WTC11 (cell line): ENCODE data around the gene CFAP100. TPM values are rescaled to one million over a fixed set of nuclear protein-coding genes. Genes with fewer than 3 reads are reported as not detected.

Experiments used
- ATAC-seq: fragments of 200-7000 bp; cut with Tn5 transposase; 2 replicates; pipeline ENCODE4 v1.10.0; 2021; ENCODE audit warnings: mild to moderate bottlenecking, moderate library complexity
- CTCF ChIA-PET: fragments of 300-600 bp; sonication (Branson Sonifier 250); formaldehyde crosslinking; loops from one replicate; lab custom pipeline; 2021; ENCODE audit warnings: antibody characterized with exemption; lab: Charles Lee
- POLR2A ChIA-PET: fragments of 350-600 bp; sonication (Branson Sonifier 250); formaldehyde crosslinking; loops from one replicate; lab custom pipeline; 2021; ENCODE audit warnings: antibody characterized with exemption; lab: Charles Lee
- DNase-seq: peaks from one replicate; pipeline ENCODE4 v3.0.0; 2021; ENCODE audit warnings: low spot score
- H3K27ac Mint-ChIP-seq: 2 replicates; pipeline ENCODE4 v1.8.0; 2021; ENCODE audit warnings: mixed read lengths
- H3K27me3 Mint-ChIP-seq: 2 replicates; pipeline ENCODE4 v1.8.0; 2021; ENCODE audit warnings: low read depth, mild to moderate bottlenecking, moderate library complexity, mixed read lengths
- H3K36me3 Mint-ChIP-seq: 2 replicates; pipeline ENCODE4 v1.8.0; 2021; ENCODE audit warnings: mixed read lengths
- H3K4me1 Mint-ChIP-seq: 2 replicates; pipeline ENCODE4 v1.8.0; 2022; ENCODE audit warnings: mixed read lengths
- H3K4me3 Mint-ChIP-seq: 2 replicates; pipeline ENCODE4 v1.8.0; 2021; ENCODE audit warnings: mild to moderate bottlenecking, moderate library complexity, mixed read lengths
- H3K9me3 Mint-ChIP-seq: 2 replicates; pipeline ENCODE4 v1.8.0; 2021; ENCODE audit warnings: mixed read lengths
- ESRRA ChIP-seq: sonication (generic); formaldehyde crosslinking; IDR thresholded peaks from 2 replicates; pipeline ENCODE4 v1.8.1; 2022; ENCODE audit warnings: mild to moderate bottlenecking, missing genetic modification reagents, borderline replicate concordance
- FOXK1 ChIP-seq: sonication (generic); formaldehyde crosslinking; IDR thresholded peaks from 2 replicates; pipeline ENCODE4 v1.8.0; 2022; ENCODE audit warnings: mild to moderate bottlenecking, moderate library complexity, missing genetic modification reagents
- GABPB1 ChIP-seq: sonication (generic); formaldehyde crosslinking; IDR thresholded peaks from 2 replicates; pipeline ENCODE4 v1.8.1; 2023; ENCODE audit warnings: mild to moderate bottlenecking, missing genetic modification reagents
- GRHL2 ChIP-seq: fragments of 250-450 bp; sonication (Bioruptor Pico); IDR thresholded peaks from 2 replicates; pipeline ENCODE4 v1.8.0; 2022; ENCODE audit warnings: mild to moderate bottlenecking, moderate library complexity; ENCODE audit not compliant: insufficient replicate concordance, severe bottlenecking
- HMGA2 ChIP-seq: fragments of 250-450 bp; sonication (Bioruptor Pico); IDR thresholded peaks from 2 replicates; pipeline ENCODE4 v1.4.0; 2021; ENCODE audit warnings: mild to moderate bottlenecking, moderate library complexity
- MXD4 ChIP-seq: fragments of 250-450 bp; sonication (Bioruptor Pico); IDR thresholded peaks from 2 replicates; pipeline ENCODE4 v1.8.0; 2021; ENCODE audit warnings: mild to moderate bottlenecking, moderate library complexity, borderline replicate concordance
- NR1H2 ChIP-seq: sonication (generic); formaldehyde crosslinking; IDR thresholded peaks from 2 replicates; pipeline ENCODE4 v1.9.0; 2021; ENCODE audit warnings: mild to moderate bottlenecking, moderate library complexity, missing genetic modification reagents
- OVOL2 ChIP-seq: fragments of 250-450 bp; sonication (Bioruptor Pico); IDR thresholded peaks from 2 replicates; pipeline ENCODE4 v1.9.0; 2021; ENCODE audit warnings: mild to moderate bottlenecking, borderline replicate concordance
- SMAD4 ChIP-seq: sonication (generic); formaldehyde crosslinking; IDR thresholded peaks from 2 replicates; pipeline ENCODE4 v1.8.0; 2022; ENCODE audit warnings: mild to moderate bottlenecking, missing genetic modification reagents
- ZBTB21 ChIP-seq: sonication (generic); formaldehyde crosslinking; IDR thresholded peaks from 2 replicates; pipeline ENCODE4 v1.8.1; 2023; ENCODE audit warnings: mild to moderate bottlenecking, missing genetic modification reagents, borderline replicate concordance
- total RNA-seq: library from RNA; stranded (reverse); gene quantifications from 3 replicates; pipeline ENCODE4 v1.2.3, GENCODE V29; 2021
- TF ChIP-seq, protein P1 (sequence below): sonication (generic); formaldehyde crosslinking; IDR thresholded peaks from 2 replicates; pipeline ENCODE4 v1.8.1; 2022; ENCODE audit warnings: low read depth, missing genetic modification reagents, borderline replicate concordance
- TF ChIP-seq, protein P2 (sequence below): sonication (generic); formaldehyde crosslinking; conservative IDR thresholded peaks from 2 replicates; pipeline ENCODE4 v1.8.1; 2023; ENCODE audit warnings: mild to moderate bottlenecking, low read depth, missing genetic modification reagents, moderate library complexity
- TF ChIP-seq, protein P3 (sequence below): sonication (generic); formaldehyde crosslinking; IDR thresholded peaks from 2 replicates; pipeline ENCODE4 v1.8.1; 2023; ENCODE audit warnings: mild to moderate bottlenecking, missing genetic modification reagents
- TF ChIP-seq, protein P4 (sequence below): sonication (generic); formaldehyde crosslinking; IDR thresholded peaks from 2 replicates; pipeline ENCODE4 v1.8.1; 2023; ENCODE audit warnings: mild to moderate bottlenecking, missing genetic modification reagents, moderate library complexity
- TF ChIP-seq, protein P5 (sequence below): sonication (generic); formaldehyde crosslinking; IDR thresholded peaks from 2 replicates; pipeline ENCODE4 v1.8.0; 2022; ENCODE audit warnings: mild to moderate bottlenecking, missing genetic modification reagents
- TF ChIP-seq, protein P6 (sequence below): sonication (generic); formaldehyde crosslinking; IDR thresholded peaks from 2 replicates; pipeline ENCODE4 v1.8.1; 2023; ENCODE audit warnings: mild to moderate bottlenecking, missing genetic modification reagents

CFAP100 gene
- total RNA-seq, 1 experiment from 2014 or later: not detected

DNA sequence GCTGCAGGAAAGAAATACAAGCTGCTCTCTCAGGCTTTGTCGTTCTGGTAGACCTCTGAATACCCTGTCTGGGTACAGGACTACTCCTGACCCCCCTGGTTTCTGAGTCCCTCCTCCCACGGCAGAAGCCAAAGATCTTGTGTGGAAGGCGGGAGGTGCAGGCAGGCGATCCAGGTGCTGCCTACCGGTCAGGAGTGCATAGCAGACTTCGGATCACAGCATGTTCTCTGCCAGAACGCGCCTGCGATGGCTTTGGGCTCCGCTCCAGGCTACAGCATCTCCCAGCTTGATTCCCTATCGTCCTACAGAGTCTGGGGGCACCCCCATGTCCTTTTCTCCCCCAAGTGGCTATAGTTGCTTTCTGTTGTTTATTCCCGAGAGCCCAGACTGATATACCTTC, 2.5 kb upstream of the CFAP100 start:
- POLR2A ChIA-PET: no interaction called here
- Mint-ChIP-seq H3K36me3 (no peaks in the 10 kb centered on the region), H3K9me3 (no peaks in the 10 kb centered on the region), H3K4me3 (no peak overlapping the region), H3K27me3 (peaks cover 58% of the 10 kb centered on the region), H3K27ac (no peak overlapping the region), H3K4me1 (peaks cover 12% of the 10 kb centered on the region)
- TF ChIP-seq, protein P1, sequence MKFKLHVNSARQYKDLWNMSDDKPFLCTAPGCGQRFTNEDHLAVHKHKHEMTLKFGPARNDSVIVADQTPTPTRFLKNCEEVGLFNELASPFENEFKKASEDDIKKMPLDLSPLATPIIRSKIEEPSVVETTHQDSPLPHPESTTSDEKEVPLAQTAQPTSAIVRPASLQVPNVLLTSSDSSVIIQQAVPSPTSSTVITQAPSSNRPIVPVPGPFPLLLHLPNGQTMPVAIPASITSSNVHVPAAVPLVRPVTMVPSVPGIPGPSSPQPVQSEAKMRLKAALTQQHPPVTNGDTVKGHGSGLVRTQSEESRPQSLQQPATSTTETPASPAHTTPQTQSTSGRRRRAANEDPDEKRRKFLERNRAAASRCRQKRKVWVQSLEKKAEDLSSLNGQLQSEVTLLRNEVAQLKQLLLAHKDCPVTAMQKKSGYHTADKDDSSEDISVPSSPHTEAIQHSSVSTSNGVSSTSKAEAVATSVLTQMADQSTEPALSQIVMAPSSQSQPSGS (CRISPR knock-in tag): no peak
- TF ChIP-seq NR1H2 (no peak), MXD4 (CRISPR knock-in tag) (no peak), GRHL2 (CRISPR knock-in tag) (no peak)
- CTCF ChIA-PET: interaction anchor here (0.8 to 1.6 kb wide), 3 partner anchors 50 to 259 kb away, joined by 3 to 6 read pairs (median 4); no protein-coding TSS in a partner anchor
- no peak for DNase-seq
- no peak for ATAC-seq

DNA sequence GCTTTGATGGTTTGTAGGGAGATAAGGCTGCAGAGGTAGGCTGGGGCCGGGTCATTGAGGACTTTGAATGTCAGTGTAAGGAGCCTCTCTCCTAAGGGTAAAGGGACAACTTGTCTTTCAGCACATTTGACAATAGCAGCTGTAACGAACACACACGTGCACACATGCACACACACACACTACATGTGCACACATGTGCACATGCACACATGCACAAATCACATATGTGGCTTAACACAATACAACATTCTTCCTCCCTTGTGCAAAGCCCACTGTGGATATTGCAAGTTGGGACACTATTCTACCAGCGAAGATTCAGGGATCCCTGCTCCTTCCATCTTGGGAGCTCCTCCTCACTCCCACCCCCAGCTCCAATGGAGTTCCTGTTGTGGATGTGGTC, 1.1 kb upstream of the CFAP100 start:
- ChIA-PET POLR2A (no interaction called here), CTCF (interaction anchor here (1.1 to 1.6 kb wide), 3 partner anchors 181 to 260 kb away, joined by 3 to 6 read pairs (median 4); no protein-coding TSS in a partner anchor)
- H3K27ac Mint-ChIP-seq: no peak overlapping the region
- H3K9me3 Mint-ChIP-seq: no peaks in the 10 kb centered on the region
- peaks cover 12% of the 10 kb centered on the region for H3K4me1 Mint-ChIP-seq
- no peak overlapping the region for H3K4me3 Mint-ChIP-seq
- ATAC-seq (no peak), DNase-seq (no peak)
- H3K36me3 Mint-ChIP-seq: no peaks in the 10 kb centered on the region
- peaks cover 58% of the 10 kb centered on the region for H3K27me3 Mint-ChIP-seq
- TF ChIP-seq HMGA2 (CRISPR knock-in tag): no peak
- TF ChIP-seq, protein P2, sequence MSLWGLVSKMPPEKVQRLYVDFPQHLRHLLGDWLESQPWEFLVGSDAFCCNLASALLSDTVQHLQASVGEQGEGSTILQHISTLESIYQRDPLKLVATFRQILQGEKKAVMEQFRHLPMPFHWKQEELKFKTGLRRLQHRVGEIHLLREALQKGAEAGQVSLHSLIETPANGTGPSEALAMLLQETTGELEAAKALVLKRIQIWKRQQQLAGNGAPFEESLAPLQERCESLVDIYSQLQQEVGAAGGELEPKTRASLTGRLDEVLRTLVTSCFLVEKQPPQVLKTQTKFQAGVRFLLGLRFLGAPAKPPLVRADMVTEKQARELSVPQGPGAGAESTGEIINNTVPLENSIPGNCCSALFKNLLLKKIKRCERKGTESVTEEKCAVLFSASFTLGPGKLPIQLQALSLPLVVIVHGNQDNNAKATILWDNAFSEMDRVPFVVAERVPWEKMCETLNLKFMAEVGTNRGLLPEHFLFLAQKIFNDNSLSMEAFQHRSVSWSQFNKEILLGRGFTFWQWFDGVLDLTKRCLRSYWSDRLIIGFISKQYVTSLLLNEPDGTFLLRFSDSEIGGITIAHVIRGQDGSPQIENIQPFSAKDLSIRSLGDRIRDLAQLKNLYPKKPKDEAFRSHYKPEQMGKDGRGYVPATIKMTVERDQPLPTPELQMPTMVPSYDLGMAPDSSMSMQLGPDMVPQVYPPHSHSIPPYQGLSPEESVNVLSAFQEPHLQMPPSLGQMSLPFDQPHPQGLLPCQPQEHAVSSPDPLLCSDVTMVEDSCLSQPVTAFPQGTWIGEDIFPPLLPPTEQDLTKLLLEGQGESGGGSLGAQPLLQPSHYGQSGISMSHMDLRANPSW: no peak
- TF ChIP-seq ESRRA: no peak
- TF ChIP-seq, protein P3, sequence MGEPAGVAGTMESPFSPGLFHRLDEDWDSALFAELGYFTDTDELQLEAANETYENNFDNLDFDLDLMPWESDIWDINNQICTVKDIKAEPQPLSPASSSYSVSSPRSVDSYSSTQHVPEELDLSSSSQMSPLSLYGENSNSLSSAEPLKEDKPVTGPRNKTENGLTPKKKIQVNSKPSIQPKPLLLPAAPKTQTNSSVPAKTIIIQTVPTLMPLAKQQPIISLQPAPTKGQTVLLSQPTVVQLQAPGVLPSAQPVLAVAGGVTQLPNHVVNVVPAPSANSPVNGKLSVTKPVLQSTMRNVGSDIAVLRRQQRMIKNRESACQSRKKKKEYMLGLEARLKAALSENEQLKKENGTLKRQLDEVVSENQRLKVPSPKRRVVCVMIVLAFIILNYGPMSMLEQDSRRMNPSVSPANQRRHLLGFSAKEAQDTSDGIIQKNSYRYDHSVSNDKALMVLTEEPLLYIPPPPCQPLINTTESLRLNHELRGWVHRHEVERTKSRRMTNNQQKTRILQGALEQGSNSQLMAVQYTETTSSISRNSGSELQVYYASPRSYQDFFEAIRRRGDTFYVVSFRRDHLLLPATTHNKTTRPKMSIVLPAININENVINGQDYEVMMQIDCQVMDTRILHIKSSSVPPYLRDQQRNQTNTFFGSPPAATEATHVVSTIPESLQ (CRISPR knock-in tag): no peak
- TF ChIP-seq GABPB1 (CRISPR knock-in tag): no peak
- TF ChIP-seq, protein P4, sequence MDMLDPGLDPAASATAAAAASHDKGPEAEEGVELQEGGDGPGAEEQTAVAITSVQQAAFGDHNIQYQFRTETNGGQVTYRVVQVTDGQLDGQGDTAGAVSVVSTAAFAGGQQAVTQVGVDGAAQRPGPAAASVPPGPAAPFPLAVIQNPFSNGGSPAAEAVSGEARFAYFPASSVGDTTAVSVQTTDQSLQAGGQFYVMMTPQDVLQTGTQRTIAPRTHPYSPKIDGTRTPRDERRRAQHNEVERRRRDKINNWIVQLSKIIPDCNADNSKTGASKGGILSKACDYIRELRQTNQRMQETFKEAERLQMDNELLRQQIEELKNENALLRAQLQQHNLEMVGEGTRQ (CRISPR knock-in tag): no peak
- TF ChIP-seq OVOL2 (CRISPR knock-in tag): no peak
- TF ChIP-seq FOXK1 (CRISPR knock-in tag): no peak
- TF ChIP-seq, protein P5, sequence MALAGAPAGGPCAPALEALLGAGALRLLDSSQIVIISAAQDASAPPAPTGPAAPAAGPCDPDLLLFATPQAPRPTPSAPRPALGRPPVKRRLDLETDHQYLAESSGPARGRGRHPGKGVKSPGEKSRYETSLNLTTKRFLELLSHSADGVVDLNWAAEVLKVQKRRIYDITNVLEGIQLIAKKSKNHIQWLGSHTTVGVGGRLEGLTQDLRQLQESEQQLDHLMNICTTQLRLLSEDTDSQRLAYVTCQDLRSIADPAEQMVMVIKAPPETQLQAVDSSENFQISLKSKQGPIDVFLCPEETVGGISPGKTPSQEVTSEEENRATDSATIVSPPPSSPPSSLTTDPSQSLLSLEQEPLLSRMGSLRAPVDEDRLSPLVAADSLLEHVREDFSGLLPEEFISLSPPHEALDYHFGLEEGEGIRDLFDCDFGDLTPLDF: no peak
- TF ChIP-seq, protein P6, sequence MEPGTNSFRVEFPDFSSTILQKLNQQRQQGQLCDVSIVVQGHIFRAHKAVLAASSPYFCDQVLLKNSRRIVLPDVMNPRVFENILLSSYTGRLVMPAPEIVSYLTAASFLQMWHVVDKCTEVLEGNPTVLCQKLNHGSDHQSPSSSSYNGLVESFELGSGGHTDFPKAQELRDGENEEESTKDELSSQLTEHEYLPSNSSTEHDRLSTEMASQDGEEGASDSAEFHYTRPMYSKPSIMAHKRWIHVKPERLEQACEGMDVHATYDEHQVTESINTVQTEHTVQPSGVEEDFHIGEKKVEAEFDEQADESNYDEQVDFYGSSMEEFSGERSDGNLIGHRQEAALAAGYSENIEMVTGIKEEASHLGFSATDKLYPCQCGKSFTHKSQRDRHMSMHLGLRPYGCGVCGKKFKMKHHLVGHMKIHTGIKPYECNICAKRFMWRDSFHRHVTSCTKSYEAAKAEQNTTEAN (CRISPR knock-in tag): no peak
- no peak for TF ChIP-seq SMAD4 (CRISPR knock-in tag)
- TF ChIP-seq ZBTB21 (CRISPR knock-in tag): no peak
